Natural killer cell (primary cell): ENCODE results near the gene WDFY3. TPM values are rescaled to one million over a fixed set of nuclear protein-coding genes. Genes with fewer than 3 reads are reported as not detected.

ENCODE experiments used
- ATAC-seq, 3 donors: fragments of 150-1000 bp in 2 of 3; fragments of 200-7000 bp in 1 of 3; cut with Tn5 transposase; 1 replicate in 1 of 3; 2 replicates in 2 of 3; pipeline ENCODE4 v1.10.0; 2021; ENCODE audit warnings: mild to moderate bottlenecking in 2 of 3, moderate library complexity in 2 of 3
- DNase-seq, 2 donors: peaks; one replicate each; pipeline versions ENCODE4 v3.0.0 to v3.0.0-alpha.2; 2013 to 2021; ENCODE audit warnings: mixed read lengths in 1 of 2
- H3K27ac ChIP-seq: one replicate; pipeline ENCODE4 v1.5.1; 2013; ENCODE audit warnings: mild to moderate bottlenecking, low read length
- H3K27me3 ChIP-seq: one replicate; pipeline ENCODE4 v1.6.1; 2013; ENCODE audit warnings: low read length; ENCODE audit not compliant: control insufficient read depth, insufficient read depth
- H3K36me3 ChIP-seq: one replicate; pipeline ENCODE4 v1.6.1; 2013; ENCODE audit warnings: low read length; ENCODE audit not compliant: control insufficient read depth, insufficient read depth
- H3K4me1 ChIP-seq: one replicate; pipeline ENCODE4 v1.6.1; 2013; ENCODE audit warnings: low read length; ENCODE audit not compliant: control insufficient read depth, insufficient read depth
- H3K4me3 ChIP-seq: one replicate; pipeline ENCODE4 v1.5.1; 2013; ENCODE audit warnings: low read length
- H3K9me3 ChIP-seq: one replicate; pipeline ENCODE4 v1.6.1; 2013; ENCODE audit warnings: low read length; ENCODE audit not compliant: control insufficient read depth, insufficient read depth
- H3K27ac Mint-ChIP-seq, 2 donors: one replicate each; pipeline ENCODE4 v1.8.0; 2022; ENCODE audit warnings: mild to moderate bottlenecking in 2 of 2, mixed read lengths in 2 of 2, moderate library complexity in 1 of 2
- H3K27me3 Mint-ChIP-seq, 2 donors: one replicate each; pipeline ENCODE4 v1.8.0; 2022; ENCODE audit warnings: low read depth in 2 of 2, mixed read lengths in 2 of 2
- H3K36me3 Mint-ChIP-seq: one replicate; pipeline ENCODE4 v1.8.0; 2022; ENCODE audit warnings: mixed read lengths
- H3K4me1 Mint-ChIP-seq, 2 donors: one replicate each; pipeline ENCODE4 v1.8.0; 2022; ENCODE audit warnings: mixed read lengths in 2 of 2
- H3K4me3 Mint-ChIP-seq: one replicate; pipeline ENCODE4 v1.8.0; 2022; ENCODE audit warnings: mild to moderate bottlenecking, moderate library complexity, mixed read lengths
- H3K9me3 Mint-ChIP-seq, 2 donors: one replicate each; pipeline ENCODE4 v1.8.0; 2022; ENCODE audit warnings: mixed read lengths in 2 of 2
- CTCF ChIP-seq: fragments of 200-600 bp; IDR thresholded peaks from one replicate; pipeline ENCODE4 v1.8.0; 2022; ENCODE audit warnings: antibody characterized with exemption
- WGBS: methylation state at CpG from one replicate; pipeline ENCODE4 v1.1.7; 2013; ENCODE audit warnings: missing lambda C conversion rate; ENCODE audit not compliant: insufficient coverage; 5-methylcytosine and 5-hydroxymethylcytosine counted together
- intact Hi-C: fragments of 100-400 bp; cut with micrococcal nuclease; formaldehyde crosslinking; loops from one replicate; pipeline ENCODE4 v1.14.2; 2022
- total RNA-seq, 4 donors: library from RNA; stranded (reverse); fragments of 120-200 nt in 1 of 4; gene quantifications; one replicate each; pipeline versions ENCODE4 v1.2.3 to v1.2.4, GENCODE V29; 2013 to 2022

Gene WDFY3
- total RNA-seq, 3 donors from 2014 or later (not counting 1 experiment from before 2014, with no cell fraction given): 2.5 to 7.2 (median 6.0) TPM

- no peak overlapping the region for H3K27ac Mint-ChIP-seq
- WGBS: 96% methylated on average over 5 of the region's 5 CpGs
- no peak overlapping the region for H3K4me3 ChIP-seq
- H3K4me1 ChIP-seq: no peaks in the 10 kb centered on the region
- DNase-seq (no peak), ATAC-seq (no peak)
- TF ChIP-seq CTCF: no peak
- H3K27me3 Mint-ChIP-seq: no peaks in the 10 kb centered on the region
- no peaks in the 10 kb centered on the region for H3K4me1 Mint-ChIP-seq
- H3K9me3 ChIP-seq: no peaks in the 10 kb centered on the region
- no peaks in the 10 kb centered on the region for H3K36me3 ChIP-seq
- no peaks in the 10 kb centered on the region for H3K36me3 Mint-ChIP-seq
- H3K9me3 Mint-ChIP-seq: peaks cover 7% of the 10 kb centered on the region in 2 donors
- no peak overlapping the region for H3K27ac ChIP-seq
- H3K4me3 Mint-ChIP-seq: no peak overlapping the region
- no peaks in the 10 kb centered on the region for H3K27me3 ChIP-seq
- intact Hi-C loops: no loop called here
Observed at GRCh38 chr4:84644087-84644486, 322.4 kb downstream of the WDFY3 start.

GRCh38 chr4:84639145-84639544 is 327.3 kb downstream of the WDFY3 start:
- Mint-ChIP-seq H3K4me3 (no peak overlapping the region), H3K9me3 (peaks cover 8 to 9% of the 10 kb centered on the region in 2 donors), H3K4me1 (no peaks in the 10 kb centered on the region), H3K27me3 (no peaks in the 10 kb centered on the region), H3K27ac (no peak overlapping the region), H3K36me3 (no peaks in the 10 kb centered on the region)
- DNase-seq: no peak
- intact Hi-C loops: no loop called here
- no peaks in the 10 kb centered on the region for H3K27me3 ChIP-seq
- no peak for ATAC-seq
- WGBS: 80% methylated on average over 1 of the region's 1 CpG
- H3K4me3 ChIP-seq: no peak overlapping the region
- H3K27ac ChIP-seq: no peak overlapping the region
- H3K36me3 ChIP-seq: no peaks in the 10 kb centered on the region
- H3K9me3 ChIP-seq: peaks cover 4% of the 10 kb centered on the region
- H3K4me1 ChIP-seq: no peaks in the 10 kb centered on the region
- TF ChIP-seq CTCF: no peak

- Histone ChIP-seq H3K27me3 (no peaks in the 10 kb centered on the region), H3K36me3 (no peaks in the 10 kb centered on the region), H3K4me1 (no peaks in the 10 kb centered on the region), H3K9me3 (peaks cover 4% of the 10 kb centered on the region), H3K4me3 (no peak overlapping the region), H3K27ac (no peak overlapping the region)
- DNase-seq (no peak), ATAC-seq (no peak)
- Mint-ChIP-seq H3K36me3 (no peaks in the 10 kb centered on the region), H3K4me1 (no peaks in the 10 kb centered on the region), H3K4me3 (no peak overlapping the region), H3K27ac (no peak overlapping the region), H3K27me3 (no peaks in the 10 kb centered on the region), H3K9me3 (peaks cover 6 to 8% of the 10 kb centered on the region in 2 donors)
- TF ChIP-seq CTCF: no peak
- intact Hi-C loops: no loop called here
Observed at GRCh38 chr4:84638092-84638491, 328.4 kb downstream of the WDFY3 start.

- no peaks in the 10 kb centered on the region for H3K4me1 Mint-ChIP-seq
- intact Hi-C loops: no loop called here
- no peaks in the 10 kb centered on the region for H3K27me3 Mint-ChIP-seq
- no peaks in the 10 kb centered on the region for H3K27me3 ChIP-seq
- H3K36me3 Mint-ChIP-seq: no peaks in the 10 kb centered on the region
- H3K27ac Mint-ChIP-seq: no peak overlapping the region
- no peak overlapping the region for H3K4me3 ChIP-seq
- H3K36me3 ChIP-seq: no peaks in the 10 kb centered on the region
- peaks cover 5 to 8% of the 10 kb centered on the region in 2 donors for H3K9me3 Mint-ChIP-seq
- H3K27ac ChIP-seq: no peak overlapping the region
- ATAC-seq: no peak
- TF ChIP-seq CTCF: no peak
- H3K4me1 ChIP-seq: no peaks in the 10 kb centered on the region
- 73% methylated on average over 1 of the region's 1 CpG for WGBS
- no peak overlapping the region for H3K4me3 Mint-ChIP-seq
- no peak for DNase-seq
- H3K9me3 ChIP-seq: peaks cover 4% of the 10 kb centered on the region
Observed at GRCh38 chr4:84634961-84635360, 331.5 kb downstream of the WDFY3 start.
